K562 (cell line): ENCODE data around the gene UQCC5. TPM values are rescaled to one million over a fixed set of nuclear protein-coding genes. Genes with fewer than 3 reads are reported as not detected.

Experiments
- CBX2 ChIP-seq: fragments of 200-600 bp; sonication (generic); IDR thresholded peaks from one replicate; pipeline ENCODE4 v1.6.1; 2012; ENCODE audit warnings: mild to moderate bottlenecking, low read length, inconsistent platforms; ENCODE audit not compliant: insufficient read depth, poor library complexity, severe bottlenecking
- CHAMP1 ChIP-seq: fragments of 450-650 bp; IDR thresholded peaks from 2 replicates; pipeline ENCODE4 v1.6.1; 2016; ENCODE audit warnings: mild to moderate bottlenecking
- CHCHD3 ChIP-seq: fragments of 250-450 bp; sonication (Bioruptor Pico); IDR thresholded peaks from 2 replicates; pipeline ENCODE4 v2.1.2; 2022; ENCODE audit warnings: mild to moderate bottlenecking
- GABPA ChIP-seq: fragments of 200-800 bp; sonication (Bioruptor generic); conservative IDR thresholded peaks from 2 replicates; pipeline ENCODE4 v1.6.1; 2016; ENCODE audit warnings: low read depth, missing genetic modification characterization, missing compliant biosample characterization
- MAFF ChIP-seq: IDR thresholded peaks from 2 replicates; pipeline ENCODE4 v1.6.1; 2012; ENCODE audit warnings: low read length, improper control_type of control experiment
- MCM2 ChIP-seq: fragments of 450-650 bp; IDR thresholded peaks from 2 replicates; pipeline ENCODE4 v1.6.1; 2017; ENCODE audit warnings: low read depth, mild to moderate bottlenecking
- NFATC3 ChIP-seq: fragments of 450-650 bp; IDR thresholded peaks from 2 replicates; pipeline ENCODE4 v1.6.1; 2017; ENCODE audit warnings: mild to moderate bottlenecking
- NFE2 ChIP-seq: IDR thresholded peaks from 2 replicates; pipeline ENCODE4 v1.6.1; 2014; ENCODE audit warnings: antibody characterized with exemption, low read depth
- NFXL1 ChIP-seq: fragments of 450-650 bp; formaldehyde crosslinking; IDR thresholded peaks from 2 replicates; pipeline ENCODE4 v1.4.0; 2021; ENCODE audit warnings: mild to moderate bottlenecking
- RB1 ChIP-seq: fragments of 450-650 bp; IDR thresholded peaks from 2 replicates; pipeline ENCODE4 v1.6.1; 2017; ENCODE audit warnings: low read depth, mild to moderate bottlenecking
- RCOR1 ChIP-seq, 2 experiments: IDR thresholded peaks; 2 replicates each; pipeline ENCODE4 v1.6.1; 2012; ENCODE audit warnings: low read depth in 2 of 2, low read length in 2 of 2, borderline replicate concordance in 1 of 2, improper control_type of control experiment in 1 of 2
- SRSF9 ChIP-seq: fragments of 200-400 bp; formaldehyde crosslinking; IDR thresholded peaks from 2 replicates; pipeline ENCODE4 v1.6.1; 2017; ENCODE audit warnings: low read depth, low read length, borderline replicate concordance
- THRAP3 ChIP-seq: fragments of 450-650 bp; IDR thresholded peaks from 2 replicates; pipeline ENCODE4 v1.6.1; 2016; ENCODE audit warnings: mild to moderate bottlenecking, inconsistent platforms, borderline replicate concordance
- ZNF124 ChIP-seq: sonication (generic); formaldehyde crosslinking; IDR thresholded peaks from 2 replicates; pipeline ENCODE4 v1.8.1; 2022; ENCODE audit warnings: missing genetic modification reagents
- ZNF133 ChIP-seq: fragments of 250-450 bp; sonication (Bioruptor Pico); IDR thresholded peaks from 2 replicates; pipeline ENCODE4 v1.4.0; 2020; ENCODE audit warnings: mild to moderate bottlenecking
- ZNF217 ChIP-seq: sonication (generic); formaldehyde crosslinking; IDR thresholded peaks from 2 replicates; pipeline ENCODE4 v1.8.0; 2022; ENCODE audit warnings: mild to moderate bottlenecking, missing genetic modification reagents
- ZNF764 ChIP-seq: fragments of 250-450 bp; sonication (Bioruptor Pico); IDR thresholded peaks from 2 replicates; pipeline ENCODE4 v1.4.0; 2020; ENCODE audit warnings: low read depth, mild to moderate bottlenecking, moderate library complexity
- ZNF766 ChIP-seq: fragments of 200-800 bp; sonication (Bioruptor generic); conservative IDR thresholded peaks from 2 replicates; pipeline ENCODE4 v1.6.1; 2016; ENCODE audit warnings: missing genetic modification characterization, missing compliant biosample characterization
- polyA plus RNA-seq, 8 experiments: library from polyadenylated mRNA; depleted of rRNA in 4 of 8; stranded (reverse) in 5 of 8; unstranded in 3 of 8; fragments of >200 nt; fragmentation: Nextera tagmentation in 2 of 8; fragmentation: Illumina TruSeq in 1 of 8; extraction: Ambion mirVana in 2 of 8; extraction: Trizol in 1 of 8; gene quantifications; 2 replicates each; pipeline versions ENCODE4 v1.2.1 to v1.2.3, GENCODE V29; 2011 to 2014; ENCODE audit warnings: inconsistent platforms in 1 of 8, missing spikeins in 1 of 8
- total RNA-seq, 7 experiments: library from RNA; depleted of rRNA in 6 of 7; stranded (reverse); fragments of >200 nt in 6 of 7; fragmentation: Illumina TruSeq in 2 of 7; extraction: Trizol in 2 of 7; gene quantifications; 2 replicates each; pipeline versions ENCODE4 v1.2.1 to v1.2.3, GENCODE V29; 2011 to 2021; ENCODE audit warnings: low replicate concordance in 1 of 7
- TF ChIP-seq, protein P1 (sequence below), 2 experiments: IDR thresholded peaks; 2 replicates each; pipeline ENCODE4 v1.6.1; 2012; ENCODE audit warnings: improper control_type of control experiment in 2 of 2, low read depth in 2 of 2, low read length in 2 of 2, borderline replicate concordance in 1 of 2
- TF ChIP-seq, protein P2 (sequence below): fragments of 450-650 bp; IDR thresholded peaks from 2 replicates; pipeline ENCODE4 v1.7.0; 2016; ENCODE audit warnings: borderline replicate concordance
- TF ChIP-seq, protein P3 (sequence below): fragments of 250-450 bp; sonication (Bioruptor Pico); IDR thresholded peaks from 2 replicates; pipeline ENCODE4 v1.6.1; 2021; ENCODE audit warnings: mild to moderate bottlenecking
- TF ChIP-seq, protein P4 (sequence below): fragments of 450-650 bp; IDR thresholded peaks from 2 replicates; pipeline ENCODE4 v1.6.1; 2014; ENCODE audit warnings: low read depth, mild to moderate bottlenecking, moderate library complexity, borderline replicate concordance

The UQCC5 gene
- total and polyA plus RNA-seq, 9 of the 15 experiments (the other 6 are each of a cell fraction or from before 2014, with no cell fraction given) = 10.2 to 55.4 (median 33.8) TPM

DNA sequence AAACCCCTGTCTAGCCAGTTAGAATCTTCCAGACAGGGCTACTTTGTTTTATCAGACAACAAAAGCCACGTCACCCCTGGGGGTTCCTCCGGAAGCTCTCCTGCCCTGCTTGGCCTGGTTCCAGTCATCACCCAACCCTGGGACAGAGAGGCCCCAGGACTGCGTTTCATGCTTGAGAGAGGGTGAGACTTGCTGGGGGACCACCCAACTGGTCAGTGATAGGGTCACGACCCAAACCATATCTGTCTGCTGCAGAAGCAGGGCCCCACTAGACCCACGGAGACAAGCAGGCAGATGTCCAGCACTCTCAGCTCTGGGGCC, 3.9 kb upstream of the UQCC5 start (continued):
- TF ChIP-seq, protein P1, sequence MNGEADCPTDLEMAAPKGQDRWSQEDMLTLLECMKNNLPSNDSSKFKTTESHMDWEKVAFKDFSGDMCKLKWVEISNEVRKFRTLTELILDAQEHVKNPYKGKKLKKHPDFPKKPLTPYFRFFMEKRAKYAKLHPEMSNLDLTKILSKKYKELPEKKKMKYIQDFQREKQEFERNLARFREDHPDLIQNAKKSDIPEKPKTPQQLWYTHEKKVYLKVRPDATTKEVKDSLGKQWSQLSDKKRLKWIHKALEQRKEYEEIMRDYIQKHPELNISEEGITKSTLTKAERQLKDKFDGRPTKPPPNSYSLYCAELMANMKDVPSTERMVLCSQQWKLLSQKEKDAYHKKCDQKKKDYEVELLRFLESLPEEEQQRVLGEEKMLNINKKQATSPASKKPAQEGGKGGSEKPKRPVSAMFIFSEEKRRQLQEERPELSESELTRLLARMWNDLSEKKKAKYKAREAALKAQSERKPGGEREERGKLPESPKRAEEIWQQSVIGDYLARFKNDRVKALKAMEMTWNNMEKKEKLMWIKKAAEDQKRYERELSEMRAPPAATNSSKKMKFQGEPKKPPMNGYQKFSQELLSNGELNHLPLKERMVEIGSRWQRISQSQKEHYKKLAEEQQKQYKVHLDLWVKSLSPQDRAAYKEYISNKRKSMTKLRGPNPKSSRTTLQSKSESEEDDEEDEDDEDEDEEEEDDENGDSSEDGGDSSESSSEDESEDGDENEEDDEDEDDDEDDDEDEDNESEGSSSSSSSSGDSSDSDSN (IDR thresholded peaks at IDR 0.05; ENCODE audit: borderline replicate concordance in 1 of 2, low read depth in 2 of 2, low read length in 2 of 2) = no peak
- TF ChIP-seq GABPA = peak; percentile 70
- TF ChIP-seq, protein P2, sequence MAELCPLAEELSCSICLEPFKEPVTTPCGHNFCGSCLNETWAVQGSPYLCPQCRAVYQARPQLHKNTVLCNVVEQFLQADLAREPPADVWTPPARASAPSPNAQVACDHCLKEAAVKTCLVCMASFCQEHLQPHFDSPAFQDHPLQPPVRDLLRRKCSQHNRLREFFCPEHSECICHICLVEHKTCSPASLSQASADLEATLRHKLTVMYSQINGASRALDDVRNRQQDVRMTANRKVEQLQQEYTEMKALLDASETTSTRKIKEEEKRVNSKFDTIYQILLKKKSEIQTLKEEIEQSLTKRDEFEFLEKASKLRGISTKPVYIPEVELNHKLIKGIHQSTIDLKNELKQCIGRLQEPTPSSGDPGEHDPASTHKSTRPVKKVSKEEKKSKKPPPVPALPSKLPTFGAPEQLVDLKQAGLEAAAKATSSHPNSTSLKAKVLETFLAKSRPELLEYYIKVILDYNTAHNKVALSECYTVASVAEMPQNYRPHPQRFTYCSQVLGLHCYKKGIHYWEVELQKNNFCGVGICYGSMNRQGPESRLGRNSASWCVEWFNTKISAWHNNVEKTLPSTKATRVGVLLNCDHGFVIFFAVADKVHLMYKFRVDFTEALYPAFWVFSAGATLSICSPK = no peak
- TF ChIP-seq, protein P3, sequence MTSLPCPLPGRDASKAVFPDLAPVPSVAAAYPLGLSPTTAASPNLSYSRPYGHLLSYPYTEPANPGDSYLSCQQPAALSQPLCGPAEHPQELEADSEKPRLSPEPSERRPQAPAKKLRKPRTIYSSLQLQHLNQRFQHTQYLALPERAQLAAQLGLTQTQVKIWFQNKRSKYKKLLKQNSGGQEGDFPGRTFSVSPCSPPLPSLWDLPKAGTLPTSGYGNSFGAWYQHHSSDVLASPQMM (CRISPR knock-in tag) = no peak
- TF ChIP-seq CBX2 = no peak
- TF ChIP-seq NFXL1 (CRISPR knock-in tag) = no peak
- TF ChIP-seq NFE2 = peak; percentile 33; the same call in 1 of the 2 replicates
- TF ChIP-seq ZNF217 (CRISPR knock-in tag) = no peak
- no peak for TF ChIP-seq MAFF
- TF ChIP-seq ZNF124 = no peak
- no peak for TF ChIP-seq ZNF766 (CRISPR knock-in tag)
- TF ChIP-seq, protein P4, sequence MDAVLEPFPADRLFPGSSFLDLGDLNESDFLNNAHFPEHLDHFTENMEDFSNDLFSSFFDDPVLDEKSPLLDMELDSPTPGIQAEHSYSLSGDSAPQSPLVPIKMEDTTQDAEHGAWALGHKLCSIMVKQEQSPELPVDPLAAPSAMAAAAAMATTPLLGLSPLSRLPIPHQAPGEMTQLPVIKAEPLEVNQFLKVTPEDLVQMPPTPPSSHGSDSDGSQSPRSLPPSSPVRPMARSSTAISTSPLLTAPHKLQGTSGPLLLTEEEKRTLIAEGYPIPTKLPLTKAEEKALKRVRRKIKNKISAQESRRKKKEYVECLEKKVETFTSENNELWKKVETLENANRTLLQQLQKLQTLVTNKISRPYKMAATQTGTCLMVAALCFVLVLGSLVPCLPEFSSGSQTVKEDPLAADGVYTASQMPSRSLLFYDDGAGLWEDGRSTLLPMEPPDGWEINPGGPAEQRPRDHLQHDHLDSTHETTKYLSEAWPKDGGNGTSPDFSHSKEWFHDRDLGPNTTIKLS = peak; percentile 83; the same call in 1 of the 2 replicates
- TF ChIP-seq THRAP3 = no peak
- no peak for TF ChIP-seq MCM2
- no peak for TF ChIP-seq CHAMP1
- TF ChIP-seq RB1 = no peak
- TF ChIP-seq ZNF764 = no peak
- peak in 1 of 2 experiments; percentile 38; a peak in 1 of 4 replicates for TF ChIP-seq RCOR1 (IDR thresholded peaks at IDR 0.05; ENCODE audit: borderline replicate concordance in 1 of 2, low read depth in 2 of 2, low read length in 2 of 2)
- no peak for TF ChIP-seq ZNF133 (CRISPR knock-in tag)
- no peak for TF ChIP-seq CHCHD3 (CRISPR knock-in tag)
- no peak for TF ChIP-seq SRSF9
- no peak for TF ChIP-seq NFATC3
